Endothelial cell of umbilical vein (primary cell): ENCODE data around the gene RMND5B. TPM values are rescaled to one million over a fixed set of nuclear protein-coding genes. Genes with fewer than 3 reads are reported as not detected.

ENCODE experiments used
- BruUV-seq: library from RNA; stranded (reverse); fragments of 400-500 nt; replicated peaks from 2 replicates; lab custom pipeline; 2021; lab: Mats Ljungman, UMichigan
- CTCF ChIA-PET: fragments of 300-600, 350-600 bp; sonication (Branson Sonifier 250); formaldehyde crosslinking; loops from one replicate; lab custom pipeline; 2021; ENCODE audit warnings: antibody characterized with exemption, inconsistent platforms; lab: Charles Lee
- POLR2A ChIA-PET: fragments of 300-600, 350-600 bp; sonication (Branson Sonifier 250); formaldehyde crosslinking; loops from one replicate; lab custom pipeline; 2021; ENCODE audit warnings: antibody characterized with exemption, inconsistent platforms; lab: Charles Lee
- DNase-seq: peaks from one replicate; pipeline ENCODE4 v3.0.0-alpha.2; 2011; ENCODE audit warnings: low read depth, low spot score
- FAIRE-seq: peaks from 2 replicates; lab custom pipeline; 2011; peaks lifted over from hg19 to GRCh38; lab: Jason Lieb, UNC
- H2AFZ ChIP-seq: 2 replicates; pipeline ENCODE4 v1.6.0; 2012; ENCODE audit warnings: low read depth, low read length, control low read depth, inconsistent platforms
- H3K27ac ChIP-seq: 2 replicates; pipeline ENCODE4 v1.5.1; 2011; ENCODE audit warnings: low read depth, mild to moderate bottlenecking, control low read depth, low read length, moderate library complexity; ENCODE audit not compliant: insufficient read depth
- H3K27me3 ChIP-seq, 2 experiments: 2 replicates each; pipeline versions ENCODE4 v1.6.0 to v1.6.1; 2011; ENCODE audit warnings: low read length in 2 of 2, mixed read lengths in 1 of 2; ENCODE audit not compliant: control insufficient read depth in 2 of 2, insufficient read depth in 2 of 2
- H3K36me3 ChIP-seq, 2 experiments: 2 replicates in 1 of 2; 3 replicates in 1 of 2; pipeline ENCODE4 v1.5.1; 2011; ENCODE audit warnings: low read length in 2 of 2, mild to moderate bottlenecking in 1 of 2, moderate library complexity in 1 of 2; ENCODE audit not compliant: control insufficient read depth in 2 of 2, insufficient read depth in 2 of 2; ENCODE audit errors: extremely low read depth in 1 of 2
- H3K4me1 ChIP-seq: 3 replicates; pipeline ENCODE4 v1.5.1; 2011; ENCODE audit warnings: mild to moderate bottlenecking, low read length; ENCODE audit not compliant: control insufficient read depth, insufficient read depth; ENCODE audit errors: extremely low read depth
- H3K4me2 ChIP-seq: 2 replicates; pipeline ENCODE4 v1.6.1; 2011; ENCODE audit warnings: low read length, control low read depth, mixed read lengths; ENCODE audit not compliant: insufficient read depth
- H3K4me3 ChIP-seq, 3 experiments: fragments of 200-600 bp in 1 of 3; sonication (generic), shearing (Covaris generic) in 1 of 3; replicated peaks in 1 of 3; 2 replicates each; pipeline ENCODE4 v1.5.1; 2011 to 2016; ENCODE audit warnings: control low read depth in 3 of 3, low read length in 3 of 3, mild to moderate bottlenecking in 2 of 3, inconsistent platforms in 1 of 3, low read depth in 1 of 3, moderate library complexity in 1 of 3; ENCODE audit not compliant: insufficient read depth in 1 of 3
- H3K79me2 ChIP-seq: 2 replicates; pipeline ENCODE4 v1.6.0; 2012; ENCODE audit warnings: low read length, inconsistent platforms; ENCODE audit not compliant: control insufficient read depth, insufficient read depth
- H3K9ac ChIP-seq: replicated peaks from 2 replicates; pipeline ENCODE3; 2011; ENCODE audit warnings: low read length, control low read depth; ENCODE audit not compliant: insufficient read depth; ENCODE audit errors: extremely low read depth
- H3K9me1 ChIP-seq: replicated peaks from 3 replicates; pipeline ENCODE4 v1.6.0; 2011; ENCODE audit warnings: mild to moderate bottlenecking, low read length; ENCODE audit not compliant: control insufficient read depth, insufficient read depth; ENCODE audit errors: extremely low read depth
- H3K9me3 ChIP-seq: replicated peaks from 2 replicates; pipeline ENCODE4 v1.5.1; 2012; ENCODE audit warnings: low read length, inconsistent platforms; ENCODE audit not compliant: control insufficient read depth, insufficient read depth
- H4K20me1 ChIP-seq: replicated peaks from 2 replicates; pipeline ENCODE3; 2011; ENCODE audit warnings: mild to moderate bottlenecking, low read length; ENCODE audit not compliant: control insufficient read depth, insufficient read depth; ENCODE audit errors: extremely low read depth
- EZH2 ChIP-seq: IDR thresholded peaks from 2 replicates; pipeline ENCODE4 v1.6.1; 2012; ENCODE audit warnings: borderline replicate concordance, low read depth, mild to moderate bottlenecking, moderate library complexity, low read length, inconsistent platforms; ENCODE audit not compliant: severe bottlenecking
- FOS ChIP-seq: IDR thresholded peaks from 2 replicates; pipeline ENCODE4 v1.6.1; 2011; ENCODE audit warnings: mild to moderate bottlenecking, low read length, moderate library complexity, borderline replicate concordance; ENCODE audit not compliant: insufficient read depth
- GATA2 ChIP-seq: IDR thresholded peaks from 2 replicates; pipeline ENCODE4 v1.7.0; 2011; ENCODE audit warnings: low read depth, mild to moderate bottlenecking, moderate library complexity, mixed read lengths, low read length; ENCODE audit not compliant: insufficient read length, insufficient read depth
- JUN ChIP-seq: IDR thresholded peaks from 2 replicates; pipeline ENCODE4 v1.6.1; 2011; ENCODE audit warnings: borderline replicate concordance, low read depth; ENCODE audit not compliant: insufficient read length, insufficient read depth
- MAX ChIP-seq: IDR thresholded peaks from 2 replicates; pipeline ENCODE4 v1.6.1; 2011; ENCODE audit not compliant: insufficient read depth, insufficient read length
- MYC ChIP-seq: IDR thresholded peaks from one replicate; pipeline ENCODE4 v1.6.1; 2011; ENCODE audit warnings: mild to moderate bottlenecking, low read depth, low read length
- POLR2A ChIP-seq: IDR thresholded peaks from 2 replicates; pipeline ENCODE4 v1.6.1; 2012; ENCODE audit warnings: low read depth, mild to moderate bottlenecking, control low read depth, low read length
- POLR2AphosphoS5 ChIP-seq: IDR thresholded peaks from 2 replicates; pipeline ENCODE4 v1.6.1; 2012; ENCODE audit warnings: low read depth, mild to moderate bottlenecking, control low read depth, low read length, moderate library complexity; ENCODE audit not compliant: insufficient read depth
- dilution Hi-C: fragments of 300-500 bp; cut with MboI; formaldehyde crosslinking; loops from one replicate; pipeline ENCODE4 v1.15.0; 2019; ENCODE audit warnings: low sequenced_read_pairs; ENCODE audit not compliant: extremely low pct_ligation_motif_present
- intact Hi-C: fragments of 100-400 bp; cut with micrococcal nuclease; formaldehyde crosslinking; loops from one replicate; pipeline ENCODE4 v1.10.0; 2022
- polyA plus RNA-seq, 4 experiments: library from polyadenylated mRNA; depleted of rRNA in 3 of 4; stranded (reverse) in 3 of 4; unstranded in 1 of 4; fragments of >200 nt; gene quantifications; 2 replicates each; pipeline versions ENCODE4 v1.2.1 to v1.2.3, GENCODE V29; 2011 to 2012; ENCODE audit warnings: missing spikeins in 1 of 4
- total RNA-seq: library from RNA; stranded (reverse); gene quantifications from 2 replicates; pipeline ENCODE4 v1.2.3, GENCODE V29; 2021
- TF ChIP-seq, protein P1 (sequence below), 2 donors: IDR thresholded peaks; 1 replicate in 1 of 2; 2 replicates in 1 of 2; pipeline ENCODE4 v1.5.1; 2011; ENCODE audit warnings: low read length in 2 of 2, mild to moderate bottlenecking in 2 of 2, moderate library complexity in 2 of 2, control low read depth in 1 of 2, inconsistent platforms in 1 of 2, low read depth in 1 of 2; ENCODE audit not compliant: insufficient read depth in 1 of 2; ENCODE audit errors: extremely low read depth in 1 of 2

Gene RMND5B
- total and polyA plus RNA-seq, 2 donors (not counting 3 experiments of a cell fraction or from before 2014, with no cell fraction given) = 38.2 to 40.2 TPM

- H3K79me2 ChIP-seq = no peaks in the 10 kb centered on the region
- dilution Hi-C loops (no loop called here), intact Hi-C loops (no loop called here)
- H4K20me1 ChIP-seq = no peaks in the 10 kb centered on the region
- H3K27ac ChIP-seq = no peak overlapping the region
- TF ChIP-seq, protein P1, sequence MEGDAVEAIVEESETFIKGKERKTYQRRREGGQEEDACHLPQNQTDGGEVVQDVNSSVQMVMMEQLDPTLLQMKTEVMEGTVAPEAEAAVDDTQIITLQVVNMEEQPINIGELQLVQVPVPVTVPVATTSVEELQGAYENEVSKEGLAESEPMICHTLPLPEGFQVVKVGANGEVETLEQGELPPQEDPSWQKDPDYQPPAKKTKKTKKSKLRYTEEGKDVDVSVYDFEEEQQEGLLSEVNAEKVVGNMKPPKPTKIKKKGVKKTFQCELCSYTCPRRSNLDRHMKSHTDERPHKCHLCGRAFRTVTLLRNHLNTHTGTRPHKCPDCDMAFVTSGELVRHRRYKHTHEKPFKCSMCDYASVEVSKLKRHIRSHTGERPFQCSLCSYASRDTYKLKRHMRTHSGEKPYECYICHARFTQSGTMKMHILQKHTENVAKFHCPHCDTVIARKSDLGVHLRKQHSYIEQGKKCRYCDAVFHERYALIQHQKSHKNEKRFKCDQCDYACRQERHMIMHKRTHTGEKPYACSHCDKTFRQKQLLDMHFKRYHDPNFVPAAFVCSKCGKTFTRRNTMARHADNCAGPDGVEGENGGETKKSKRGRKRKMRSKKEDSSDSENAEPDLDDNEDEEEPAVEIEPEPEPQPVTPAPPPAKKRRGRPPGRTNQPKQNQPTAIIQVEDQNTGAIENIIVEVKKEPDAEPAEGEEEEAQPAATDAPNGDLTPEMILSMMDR (IDR thresholded peaks at IDR 0.05; ENCODE audit: extremely low read depth in 1 of 2, insufficient read depth in 1 of 2, low read depth in 1 of 2, low read length in 2 of 2) = no peak
- TF ChIP-seq EZH2 (no peak), MYC (no peak), POLR2AphosphoS5 (no peak), MAX (no peak), GATA2 (no peak), POLR2A (no peak), FOS (no peak), JUN (no peak)
- no peak overlapping the region for H2AFZ ChIP-seq
- no peak overlapping the region for H3K4me2 ChIP-seq
- no peaks in the 10 kb centered on the region for H3K4me1 ChIP-seq
- BruUV-seq = no TSS peak
- no peak overlapping the region for H3K4me3 ChIP-seq
- ChIA-PET CTCF (interaction anchor here (1.4 kb wide), 1 partner anchor 9 kb away, joined by 6 read pairs; no protein-coding TSS in a partner anchor), POLR2A (no interaction called here)
- no peaks in the 10 kb centered on the region for H3K9me3 ChIP-seq
- DNase-seq (no peak), FAIRE-seq (no peak)
- no peak overlapping the region for H3K9ac ChIP-seq
- no peaks in the 10 kb centered on the region for H3K36me3 ChIP-seq
- peaks cover 0 to 5% of the 10 kb centered on the region in 2 experiments for H3K27me3 ChIP-seq
- no peaks in the 10 kb centered on the region for H3K9me1 ChIP-seq
These were observed 49.1 kb upstream of the RMND5B start for GRCh38 chr5:178081571-178082243.
